Vagina (tissue), 2 donors: ENCODE results near the gene ARX.

Experiments
- POLR2AphosphoS5 ChIP-seq, 2 donors: sonication (generic); formaldehyde crosslinking; IDR thresholded peaks; one replicate each; pipeline ENCODE4 v1.9.0; 2017; ENCODE audit warnings: antibody characterized with exemption in 2 of 2, mild to moderate bottlenecking in 2 of 2, low read depth in 1 of 2; ENCODE audit not compliant: insufficient read depth in 1 of 2
- TF ChIP-seq, protein P1 (sequence below), 3 experiments: fragments of 450-650 bp in 2 of 3; fragments of 200-600 bp in 1 of 3; sonication (generic) in 1 of 3; IDR thresholded peaks; one replicate each; pipeline ENCODE4 v1.5.1; 2017 to 2019; ENCODE audit warnings: antibody characterized with exemption in 3 of 3, mild to moderate bottlenecking in 2 of 3, moderate library complexity in 2 of 3

DNA sequence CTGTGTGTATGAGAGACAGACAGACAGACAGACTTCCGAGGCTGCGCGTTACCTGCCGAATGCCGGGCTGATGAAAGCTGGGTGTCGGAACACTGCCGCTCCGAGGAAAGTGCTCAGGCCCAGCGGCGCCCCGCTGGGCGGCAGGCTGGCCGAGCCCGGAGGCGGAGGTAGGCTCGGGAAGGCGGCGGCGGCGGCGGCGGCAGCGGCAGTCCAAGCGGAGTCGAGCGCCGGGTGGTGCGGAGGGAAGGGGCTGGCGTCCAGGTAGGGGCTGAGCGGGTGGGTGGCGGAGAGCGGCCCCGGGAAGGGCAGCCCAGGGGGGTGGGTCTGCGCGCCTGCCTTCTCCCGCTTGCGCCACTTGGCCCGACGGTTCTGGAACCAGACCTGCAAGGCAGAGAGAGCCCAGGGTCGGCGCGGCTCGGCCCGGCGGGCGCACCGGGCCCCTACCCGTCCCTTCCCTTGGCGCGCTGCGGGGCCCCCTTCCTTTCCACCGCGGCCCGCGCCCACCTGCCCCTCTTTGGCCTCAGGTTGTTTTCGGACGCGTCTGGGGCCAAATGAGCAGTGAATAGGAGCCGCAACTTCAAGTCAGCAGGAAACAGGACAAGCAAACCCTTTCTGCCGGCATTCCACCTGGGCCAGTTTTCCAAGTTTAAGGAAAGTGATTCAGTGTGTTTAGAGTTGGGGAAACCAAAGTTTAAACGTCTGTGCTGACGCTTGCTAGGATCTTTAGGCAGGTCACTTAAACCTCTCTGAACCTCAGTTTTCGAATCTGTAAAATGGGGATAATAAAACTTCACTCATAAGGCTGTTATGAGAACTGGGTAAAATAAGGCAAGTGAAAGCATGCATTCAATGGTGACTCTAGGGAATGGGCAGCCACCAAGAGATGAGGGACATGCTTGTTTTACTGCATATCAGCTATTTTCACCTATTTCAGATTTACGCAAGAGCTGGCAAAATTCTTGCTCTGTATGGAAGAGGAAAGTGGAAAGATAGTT lies 8.4 kb downstream of the ARX start:
- TF ChIP-seq, protein P1, sequence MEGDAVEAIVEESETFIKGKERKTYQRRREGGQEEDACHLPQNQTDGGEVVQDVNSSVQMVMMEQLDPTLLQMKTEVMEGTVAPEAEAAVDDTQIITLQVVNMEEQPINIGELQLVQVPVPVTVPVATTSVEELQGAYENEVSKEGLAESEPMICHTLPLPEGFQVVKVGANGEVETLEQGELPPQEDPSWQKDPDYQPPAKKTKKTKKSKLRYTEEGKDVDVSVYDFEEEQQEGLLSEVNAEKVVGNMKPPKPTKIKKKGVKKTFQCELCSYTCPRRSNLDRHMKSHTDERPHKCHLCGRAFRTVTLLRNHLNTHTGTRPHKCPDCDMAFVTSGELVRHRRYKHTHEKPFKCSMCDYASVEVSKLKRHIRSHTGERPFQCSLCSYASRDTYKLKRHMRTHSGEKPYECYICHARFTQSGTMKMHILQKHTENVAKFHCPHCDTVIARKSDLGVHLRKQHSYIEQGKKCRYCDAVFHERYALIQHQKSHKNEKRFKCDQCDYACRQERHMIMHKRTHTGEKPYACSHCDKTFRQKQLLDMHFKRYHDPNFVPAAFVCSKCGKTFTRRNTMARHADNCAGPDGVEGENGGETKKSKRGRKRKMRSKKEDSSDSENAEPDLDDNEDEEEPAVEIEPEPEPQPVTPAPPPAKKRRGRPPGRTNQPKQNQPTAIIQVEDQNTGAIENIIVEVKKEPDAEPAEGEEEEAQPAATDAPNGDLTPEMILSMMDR (IDR thresholded peaks at IDR 0.05), result no peak
- no peak for TF ChIP-seq POLR2AphosphoS5 (IDR thresholded peaks at IDR 0.05; ENCODE audit: insufficient read depth in 1 of 2, low read depth in 1 of 2)
